Inflammatory macrophage treated with lipopolysaccharide for 4 hours (primary cell): ENCODE results near the gene OR4A5.
"Not testable (repeated sequence)": the region's sequence is repeated elsewhere in the genome, so short reads cannot be mapped to it uniquely, and the experiment has no call there.

ENCODE experiments used
- DNase-seq: peaks from one replicate; pipeline ENCODE4 v3.0.0-alpha.2; 2020

OR4A5 gene, protein sequence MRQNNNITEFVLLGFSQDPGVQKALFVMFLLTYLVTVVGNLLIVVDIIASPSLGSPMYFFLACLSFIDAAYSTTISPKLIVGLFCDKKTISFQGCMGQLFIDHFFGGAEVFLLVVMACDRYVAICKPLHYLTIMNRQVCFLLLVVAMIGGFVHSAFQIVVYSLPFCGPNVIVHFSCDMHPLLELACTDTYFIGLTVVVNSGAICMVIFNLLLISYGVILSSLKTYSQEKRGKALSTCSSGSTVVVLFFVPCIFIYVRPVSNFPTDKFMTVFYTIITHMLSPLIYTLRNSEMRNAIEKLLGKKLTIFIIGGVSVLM

DNA sequence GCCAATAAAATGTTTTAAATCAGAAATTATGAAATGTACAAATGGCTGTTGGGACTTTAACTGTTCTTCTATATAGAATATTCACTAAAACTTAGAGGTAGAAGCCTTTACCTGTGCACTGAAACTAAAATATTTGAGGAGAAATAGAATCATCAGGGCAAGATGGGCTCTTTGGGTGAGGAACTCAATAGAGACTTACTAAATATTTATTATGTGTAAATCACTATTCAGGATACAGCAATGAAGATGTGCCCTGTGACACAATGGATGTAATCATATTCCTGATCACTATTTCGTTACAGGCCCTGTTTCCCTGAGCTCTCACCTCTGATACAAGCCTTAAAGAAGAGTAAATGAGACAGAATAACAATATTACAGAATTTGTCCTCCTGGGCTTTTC lies at the start of gene OR4A5:
Gene OR4A5 (plus strand): TSS at position 301 of the 400 bp plus-strand sequence. CDS start 53 bp downstream, at position 354.
- DNase-seq: not testable (repeated sequence)

DNA sequence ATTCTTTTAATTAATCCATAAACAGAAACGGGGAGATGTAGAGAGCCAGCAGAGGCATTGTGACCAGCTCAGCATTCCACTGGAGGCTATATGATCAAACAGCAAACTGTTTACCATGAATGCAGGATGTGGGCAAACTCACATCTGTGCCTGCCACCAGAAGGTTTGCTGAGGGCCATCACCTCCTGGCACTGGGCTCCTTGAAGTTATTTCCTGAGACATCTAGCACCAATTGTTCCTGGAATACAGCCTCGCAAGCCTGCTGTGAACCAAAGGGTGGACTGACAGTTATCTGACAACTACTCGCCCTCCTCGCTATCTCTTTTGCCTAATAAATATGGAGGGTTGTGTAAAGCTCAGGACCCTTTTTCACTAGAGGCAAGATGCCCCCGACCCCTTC lies 13.5 kb downstream of the OR4A5 start:
- not testable (repeated sequence) for DNase-seq
